ENCODE results near the gene GANAB. TPM values are rescaled to one million over a fixed set of nuclear protein-coding genes. Genes with fewer than 3 reads are reported as not detected.
"Not testable (repeated sequence)": the region's sequence is repeated elsewhere in the genome, so short reads cannot be mapped to it uniquely, and the experiment has no call there.

Gene GANAB
- total RNA-seq, 1 donor from 2014 or later, result 285 TPM

GRCh38 chr11:62603776-62604299, 42.6 kb downstream of the GANAB start:
- intact Hi-C loops (cut with micrococcal nuclease), result no loop called here

- intact Hi-C loops (cut with micrococcal nuclease), result no loop called here
These were observed 43.4 kb downstream of the GANAB start for GRCh38 chr11:62603072-62603408.

- intact Hi-C loops (cut with micrococcal nuclease), result no loop called here
These were observed 44.0 kb downstream of the GANAB start for GRCh38 chr11:62602141-62603071.

- intact Hi-C loops (cut with micrococcal nuclease), result loop anchor here (1.0 kb wide), 3 partner anchors 11 to 240 kb away; partner anchors contain the start of genes C11orf98, CSKMT and EML3
These were observed 44.9 kb downstream of the GANAB start, which contains the start of gene MTA2 for GRCh38 chr11:62601372-62602140. Gene MTA2, minus strand, starts transcription at chr11:62601865. Its CDS starts 415 bp downstream, at chr11:62601450.

- intact Hi-C loops (cut with micrococcal nuclease), result loop anchor here (1.0 kb wide), 3 partner anchors 11 to 240 kb away; partner anchors contain the start of genes C11orf98, CSKMT and EML3
These were observed 45.4 kb downstream of the GANAB start for GRCh38 chr11:62601122-62601371.

- intact Hi-C loops (cut with micrococcal nuclease), result loop anchor here (1.0 kb wide), 3 partner anchors 12 to 241 kb away; partner anchors contain the start of genes C11orf98, CSKMT and EML3
These were observed 45.9 kb downstream of the GANAB start for GRCh38 chr11:62600367-62601121.

- intact Hi-C loops (cut with micrococcal nuclease), result loop anchor here (1.0 to 10.0 kb wide), 16 partner anchors 9 to 1585 kb away; partner anchors contain the start of genes GANAB, HNRNPUL2, INTS5 and STIP1
These were observed 46.5 kb downstream of the GANAB start for GRCh38 chr11:62599901-62600300.

GRCh38 chr11:62599069-62599696, 47.2 kb downstream of the GANAB start:
- intact Hi-C loops (cut with micrococcal nuclease), result loop anchor here (1.0 to 10.0 kb wide), 16 partner anchors 8 to 1586 kb away; partner anchors contain the start of genes GANAB, HNRNPUL2, INTS5 and STIP1

GRCh38 chr11:62595124-62595523, 51.3 kb downstream of the GANAB start:
- intact Hi-C loops (cut with micrococcal nuclease), result loop anchor here (10.0 kb wide), 1 partner anchor 1590 kb away; the partner anchor contains the start of gene STIP1

- intact Hi-C loops (cut with micrococcal nuclease), result loop anchor here (1.0 to 10.0 kb wide), 2 partner anchors 101 to 1591 kb away; partner anchors contain the start of gene STIP1
These were observed 52.9 kb downstream of the GANAB start for GRCh38 chr11:62593434-62594044.

GRCh38 chr11:62592989-62593421, 53.4 kb downstream of the GANAB start:
- intact Hi-C loops (cut with micrococcal nuclease), result loop anchor here (1.0 to 10.0 kb wide), 2 partner anchors 101 to 1592 kb away; partner anchors contain the start of gene STIP1

- intact Hi-C loops (cut with micrococcal nuclease), result loop anchor here (10.0 kb wide), 1 partner anchor 1593 kb away; the partner anchor contains the start of gene STIP1
These were observed 54.1 kb downstream of the GANAB start for GRCh38 chr11:62592146-62592815.

GRCh38 chr11:62591448-62592145, 54.8 kb downstream of the GANAB start, which contains the start of gene TUT1:
Gene TUT1, minus strand, starts transcription at chr11:62591523. Its CDS starts 38 bp downstream, at chr11:62591485.
- intact Hi-C loops (cut with micrococcal nuclease), result loop anchor here (1.0 to 10.0 kb wide), 18 partner anchors 8 to 1593 kb away; partner anchors contain the start of genes C11orf98, CSKMT, EML3 and GANAB

- intact Hi-C loops (cut with micrococcal nuclease), result no loop called here
These were observed 57.3 kb downstream of the GANAB start for GRCh38 chr11:62588966-62589637.

GRCh38 chr11:62585356-62585755, 61.1 kb downstream of the GANAB start:
- intact Hi-C loops (cut with micrococcal nuclease), result not testable (repeated sequence)

- intact Hi-C loops (cut with micrococcal nuclease), result not testable (repeated sequence)
These were observed 64.7 kb downstream of the GANAB start for GRCh38 chr11:62581735-62582134.

- intact Hi-C loops (cut with micrococcal nuclease), result no loop called here
These were observed 65.3 kb downstream of the GANAB start for GRCh38 chr11:62580959-62581715.
